ENCODE data around the gene NFASC.

Gene NFASC

DNA sequence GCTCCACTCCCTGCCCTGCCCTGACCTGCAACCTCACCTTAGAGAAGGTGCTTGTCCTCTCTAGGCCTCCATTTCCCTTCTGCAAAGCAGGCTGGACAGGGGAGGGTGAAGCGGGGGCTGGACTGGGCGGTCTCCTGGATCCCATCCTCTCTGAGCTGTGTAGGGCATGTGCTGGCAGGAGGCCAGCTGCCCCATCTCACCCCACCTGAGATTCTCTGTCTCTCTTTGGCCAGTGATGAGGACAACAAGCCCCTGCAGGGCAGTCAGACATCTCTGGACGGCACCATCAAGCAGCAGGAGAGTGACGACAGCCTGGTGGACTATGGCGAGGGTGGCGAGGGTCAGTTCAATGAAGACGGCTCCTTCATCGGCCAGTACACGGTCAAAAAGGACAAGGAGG is 145.4 kb downstream of the NFASC start:
- DNase-seq: no peak

DNA sequence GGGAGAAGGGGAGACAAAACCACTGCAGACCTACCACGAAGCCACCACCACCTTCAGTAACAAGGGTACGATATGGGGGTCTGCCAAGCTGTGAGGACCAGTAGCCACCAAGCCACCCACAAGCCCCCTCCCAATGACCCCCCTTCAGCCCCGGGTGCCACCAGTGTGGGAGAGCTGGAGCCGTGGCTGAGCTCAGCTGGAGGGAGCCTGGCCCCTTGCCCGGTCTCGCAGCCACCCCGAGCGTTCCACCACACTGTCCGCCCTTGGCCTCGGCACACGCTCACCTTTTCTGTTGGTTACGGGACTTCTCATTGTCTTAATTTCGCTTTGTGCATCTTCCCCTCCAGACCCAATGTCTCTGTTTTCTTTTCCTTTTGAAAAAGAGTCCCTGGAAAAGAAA is 145.9 kb downstream of the NFASC start:
- DNase-seq: no peak

DNA sequence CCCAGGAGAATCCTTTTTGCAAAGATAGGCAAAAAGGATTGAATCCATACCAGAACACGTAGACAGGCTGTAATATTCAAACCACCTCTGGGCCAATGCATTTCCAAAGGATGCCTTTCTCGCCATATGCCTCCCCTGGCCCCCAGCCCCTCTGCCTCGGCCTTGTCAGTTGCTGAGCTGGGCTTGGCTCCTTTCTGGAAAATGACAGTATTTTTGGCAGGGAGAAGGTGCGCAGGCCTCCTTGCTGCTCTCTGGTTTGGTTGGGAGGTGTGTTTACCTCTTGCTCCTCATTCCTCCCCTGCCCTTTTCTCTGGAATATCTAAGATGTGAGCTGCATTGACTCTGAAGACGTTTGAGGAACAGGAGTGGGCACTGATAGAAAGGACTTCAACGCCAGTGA is 146.3 kb downstream of the NFASC start:
- no peak for DNase-seq

- no peak for DNase-seq
These were observed 147.1 kb downstream of the NFASC start for GRCh38 chr1:205017766-205018165.

GRCh38 chr1:205018381-205018780 is 147.7 kb downstream of the NFASC start:
- no peak for DNase-seq

GRCh38 chr1:205020466-205020865 is 149.8 kb downstream of the NFASC start:
- no peak for DNase-seq

DNA sequence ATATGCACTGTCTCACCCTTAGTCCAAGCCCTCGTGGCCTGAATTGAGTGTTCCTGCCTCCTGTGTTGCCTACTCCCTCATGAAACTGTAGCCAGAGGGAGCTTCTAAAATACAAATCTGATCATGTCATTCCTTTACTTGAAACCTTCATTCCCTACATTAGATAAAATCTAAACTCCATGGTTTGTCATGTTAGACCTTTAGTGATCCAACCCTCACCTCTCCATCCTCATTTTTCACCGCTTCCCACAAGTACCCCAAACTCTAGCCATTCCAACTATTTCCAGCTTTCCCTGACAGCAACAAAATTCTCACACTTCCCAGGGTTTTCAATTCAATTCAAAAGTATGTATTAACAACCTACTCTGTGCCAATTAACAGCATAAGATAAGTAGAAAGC is 154.0 kb downstream of the NFASC start:
- no peak for DNase-seq

DNA sequence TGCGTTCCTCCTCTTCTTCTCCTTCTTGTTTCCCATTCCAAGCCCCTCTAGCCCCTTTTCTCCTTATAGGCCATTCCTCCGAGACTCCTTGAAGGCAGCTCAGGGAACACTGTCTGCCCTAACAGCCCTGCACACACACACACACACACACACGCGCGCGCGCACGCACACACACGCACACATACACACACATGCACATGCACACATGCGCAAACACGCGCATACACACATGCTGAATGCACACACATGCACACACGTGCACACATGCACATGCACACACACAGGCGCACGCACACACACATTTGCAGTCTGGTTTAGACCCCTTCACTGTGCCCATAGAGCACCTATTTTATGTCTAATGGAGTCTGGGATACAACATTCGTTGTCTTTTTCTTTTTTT is 154.6 kb downstream of the NFASC start:
- no peak for DNase-seq

DNA sequence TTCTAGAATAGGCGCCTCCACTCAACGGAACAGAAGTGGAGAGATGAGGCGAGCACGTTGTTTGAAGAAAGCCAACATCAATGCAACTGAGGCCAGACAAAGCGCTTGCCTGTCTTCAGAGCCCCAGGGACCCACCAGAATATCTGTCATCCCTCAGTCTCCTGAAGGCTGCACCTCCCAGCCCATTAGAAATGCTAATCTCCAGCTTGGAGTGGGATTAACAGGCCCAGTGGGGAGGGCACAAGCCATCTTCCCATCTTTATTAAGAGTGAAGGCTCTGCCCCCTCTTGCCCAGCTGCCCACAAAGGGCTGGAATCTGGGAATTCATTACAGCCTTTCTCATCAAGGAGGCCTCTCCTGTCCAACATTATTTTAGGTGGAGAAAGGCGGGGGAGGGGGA is 155.5 kb downstream of the NFASC start:
- DNase-seq: no peak

DNA sequence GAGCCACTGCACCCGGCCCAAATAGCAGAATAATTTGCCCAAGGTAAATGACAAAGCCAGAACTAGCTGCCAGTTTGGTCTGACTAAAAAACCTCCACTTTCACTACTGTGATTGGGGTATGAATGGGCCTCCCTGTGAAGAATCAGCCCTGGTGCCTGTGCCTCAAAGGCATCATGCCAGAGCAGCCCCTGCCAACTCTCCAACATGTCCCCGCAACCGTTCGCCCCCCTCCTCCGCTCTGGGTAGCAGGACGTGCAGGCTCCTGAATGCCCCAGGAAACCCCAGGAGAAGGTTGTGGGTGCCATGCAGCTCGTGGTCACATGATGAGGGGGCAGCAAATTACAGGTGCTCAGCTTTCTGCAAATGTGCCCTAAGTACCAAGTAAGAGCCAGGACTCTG is 157.7 kb downstream of the NFASC start:
- DNase-seq: no peak

DNA sequence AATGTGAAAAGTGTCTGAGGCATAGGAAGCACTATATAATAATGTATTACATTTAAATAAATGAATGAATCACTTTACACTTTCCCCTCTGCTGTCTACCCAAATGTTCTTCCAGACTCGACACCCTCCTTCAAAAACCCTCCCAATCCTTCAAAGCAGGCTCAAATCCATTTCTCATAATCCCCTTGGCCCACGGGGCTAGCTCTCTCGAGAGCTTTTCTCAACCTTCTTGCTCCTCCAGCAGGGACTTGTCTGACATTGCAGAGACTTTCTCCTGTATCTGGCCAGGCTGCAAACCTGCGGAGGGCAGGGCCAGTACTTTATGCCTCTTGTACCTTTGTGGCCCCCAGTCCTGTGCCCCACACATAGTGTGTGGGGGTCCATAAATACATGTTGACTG is 158.3 kb downstream of the NFASC start:
- no peak for DNase-seq

- DNase-seq: no peak
These were observed 159.6 kb downstream of the NFASC start for GRCh38 chr1:205030241-205030640.

- DNase-seq: no peak
These were observed 160.2 kb downstream of the NFASC start for GRCh38 chr1:205030896-205031295.

- DNase-seq: no peak
These were observed 161.8 kb downstream of the NFASC start for GRCh38 chr1:205032508-205032907.

GRCh38 chr1:205037539-205037938 is 166.9 kb downstream of the NFASC start:
- no peak for DNase-seq

DNA sequence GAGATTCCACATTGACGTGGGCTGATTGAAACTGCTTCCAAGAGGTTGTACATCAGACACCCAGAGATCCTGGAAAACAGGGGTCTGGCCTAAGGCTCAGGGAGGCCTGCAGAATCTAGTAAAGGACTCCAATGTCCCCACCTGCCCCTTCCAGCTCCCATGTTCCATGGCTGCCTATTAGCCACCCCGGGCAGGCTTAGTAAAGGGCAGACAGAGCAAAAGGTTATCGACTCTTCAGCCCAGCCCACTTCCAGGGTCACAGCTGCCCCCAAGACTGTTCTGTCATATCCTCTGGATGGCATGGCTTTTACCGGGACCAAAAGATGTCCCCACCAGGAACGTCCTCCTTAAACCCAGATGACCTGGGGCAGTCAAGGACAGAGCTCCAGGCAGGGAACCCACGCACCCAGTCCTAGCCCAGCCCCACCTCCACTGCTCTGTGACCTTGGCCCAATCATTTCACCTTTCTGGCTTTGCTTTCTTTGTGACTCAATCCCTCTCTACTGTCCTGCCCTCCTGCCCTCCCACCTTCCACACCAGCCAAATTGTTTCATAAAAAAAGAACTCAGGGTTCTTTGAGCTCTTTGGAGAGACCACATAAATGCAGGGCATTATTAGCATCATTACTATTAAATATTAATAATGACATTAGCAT is 167.6 kb downstream of the NFASC start:
- DNase-seq: no peak

DNA sequence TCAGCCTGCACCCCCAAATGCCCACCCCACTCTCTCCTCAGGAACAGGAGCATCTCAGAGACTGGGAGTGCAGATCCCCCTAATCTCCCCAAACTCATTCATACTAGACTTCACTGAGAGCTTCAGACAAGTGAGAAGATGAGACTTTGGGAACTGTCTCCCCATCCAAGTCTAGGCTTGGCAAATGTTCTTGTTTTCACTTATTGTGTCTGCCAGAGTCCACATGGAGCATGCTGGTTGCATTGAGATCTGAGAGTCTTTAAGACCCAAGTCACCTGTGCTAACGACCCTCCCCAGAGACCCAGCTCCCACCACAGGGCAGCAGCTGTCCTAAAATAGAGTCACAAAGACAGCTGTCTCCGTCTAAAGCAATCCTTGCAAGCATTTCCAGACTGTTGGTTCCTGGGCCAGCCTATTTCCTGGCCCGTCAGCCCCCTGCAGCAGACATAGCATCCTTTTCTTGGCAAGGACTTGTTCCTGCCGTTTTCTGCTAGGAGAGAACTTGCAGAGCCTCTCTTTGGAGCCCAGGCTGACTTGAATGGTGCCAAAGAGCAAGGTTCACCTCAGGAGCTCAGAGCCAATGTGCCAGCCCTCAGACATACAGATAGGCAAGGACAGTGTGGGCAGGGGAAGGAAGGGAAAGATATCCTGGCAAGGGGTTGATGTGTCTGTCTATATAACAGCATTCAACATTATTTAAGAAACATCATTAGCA is 170.5 kb downstream of the NFASC start:
- DNase-seq: no peak

- no peak for DNase-seq
These were observed 171.6 kb downstream of the NFASC start for GRCh38 chr1:205041998-205042910.

DNA sequence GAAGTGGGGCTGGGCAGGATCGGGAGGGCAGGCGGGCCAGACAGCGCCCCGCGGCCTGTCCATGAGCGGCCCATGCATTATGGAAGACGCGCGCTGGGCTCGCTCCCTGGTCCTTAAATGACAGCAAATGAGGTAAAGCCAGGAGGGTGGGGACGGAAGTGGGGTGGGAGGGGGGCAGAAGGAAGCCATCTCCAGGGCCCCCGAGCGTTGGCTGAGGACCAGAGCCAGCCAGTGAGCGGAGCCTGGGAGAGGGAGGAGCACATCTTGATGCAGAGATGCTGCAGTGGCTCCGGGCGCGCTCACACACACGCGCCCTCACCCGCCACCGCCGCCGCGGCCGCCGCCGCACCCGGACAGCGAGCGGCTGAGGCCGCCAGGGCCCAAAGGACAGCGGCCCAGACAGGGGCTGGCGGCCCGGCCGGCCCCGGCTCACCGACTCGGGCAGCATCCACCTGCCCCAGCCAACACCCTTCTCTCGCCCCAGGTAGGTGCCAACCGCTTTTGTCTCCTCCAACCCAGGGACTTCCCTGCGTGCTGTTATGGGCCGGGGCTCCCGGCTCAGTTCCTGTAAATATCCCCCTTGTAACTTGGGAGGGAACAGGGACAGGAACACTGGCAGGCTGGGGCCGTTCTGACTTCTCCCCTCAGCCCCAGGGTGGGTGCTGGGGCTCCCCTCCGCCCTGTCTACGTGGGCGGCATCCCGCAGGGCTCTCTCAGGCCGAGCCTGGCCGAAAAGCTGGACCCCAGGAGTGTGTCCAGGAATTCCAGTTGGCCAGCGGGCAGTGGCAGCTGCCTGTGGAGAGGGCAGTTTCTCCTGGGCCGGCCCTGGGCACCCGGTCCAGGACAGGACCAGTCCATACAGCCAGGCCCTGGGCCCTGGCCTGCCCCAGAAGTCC is 172.5 kb downstream of the NFASC start, which contains the start of gene CNTN2:
TSS of gene CNTN2 (plus strand) at position 302 of the 896 bp plus-strand sequence. CDS start 9,974 bp downstream, outside the sequence.
- no peak for DNase-seq

DNA sequence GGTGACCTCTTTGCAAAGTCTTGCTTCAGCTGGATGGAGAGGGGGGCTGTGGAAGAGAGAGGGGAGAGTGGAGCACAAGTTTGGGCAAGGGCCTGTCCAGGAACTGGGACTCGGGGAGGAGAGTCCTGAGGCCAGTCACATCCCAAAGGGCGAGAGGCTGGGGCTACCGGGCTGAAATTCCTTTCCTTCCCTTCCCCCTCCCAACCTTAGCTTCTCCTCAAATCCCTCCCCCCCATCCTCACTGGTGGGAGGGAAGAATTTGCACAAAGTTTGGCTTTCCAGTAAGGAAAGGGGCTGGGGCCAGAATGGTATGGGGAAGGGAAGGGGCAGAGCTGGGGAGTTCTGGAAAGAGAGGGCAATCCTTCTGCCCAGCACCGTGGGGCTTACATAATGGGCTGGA is 173.2 kb downstream of the NFASC start:
- DNase-seq: no peak

- no peak for DNase-seq
These were observed 174.1 kb downstream of the NFASC start for GRCh38 chr1:205044741-205045140.

DNA sequence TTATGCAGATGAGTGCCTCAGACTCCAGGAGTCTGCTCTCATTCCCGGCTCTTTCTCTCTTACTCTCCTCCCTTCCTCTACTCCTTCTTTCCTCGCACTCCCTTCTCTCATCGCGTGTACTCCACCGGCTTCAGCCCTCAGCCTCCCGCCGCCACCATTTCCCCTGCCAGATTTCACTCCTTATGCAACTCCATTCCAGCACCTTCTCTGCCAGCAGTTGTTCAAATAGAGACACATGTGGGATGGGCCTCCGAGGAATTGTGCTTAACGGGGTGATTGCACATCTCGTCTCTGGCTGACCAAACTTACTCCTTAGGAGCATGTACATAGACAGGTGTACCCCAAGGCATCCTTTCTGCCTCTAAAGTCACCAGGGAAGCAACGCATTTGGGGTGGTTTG is 174.5 kb downstream of the NFASC start:
- DNase-seq: no peak

GRCh38 chr1:205046870-205047269 is 176.2 kb downstream of the NFASC start:
- no peak for DNase-seq
